Coronary artery (tissue), 2 donors: Measurements from ENCODE around the gene IMPA2.

Source experiments
- DNase-seq: peaks from one replicate; pipeline ENCODE4 v3.0.0-alpha.2; 2017; ENCODE audit warnings: low spot score
- H3K27ac ChIP-seq, 2 donors: fragments of 200-600 bp; sonication (generic); one replicate each; pipeline ENCODE4 v1.5.1; 2016 to 2019
- H3K4me3 ChIP-seq: fragments of 200-600 bp; sonication (generic); 2 replicates; pipeline ENCODE4 v1.5.1; 2016; ENCODE audit warnings: mild to moderate bottlenecking, moderate library complexity
- TF ChIP-seq, protein P1 (sequence below): fragments of 200-600 bp; sonication (generic); IDR thresholded peaks from one replicate; pipeline ENCODE4 v1.5.1; 2019; ENCODE audit warnings: antibody characterized with exemption

Gene IMPA2

DNA sequence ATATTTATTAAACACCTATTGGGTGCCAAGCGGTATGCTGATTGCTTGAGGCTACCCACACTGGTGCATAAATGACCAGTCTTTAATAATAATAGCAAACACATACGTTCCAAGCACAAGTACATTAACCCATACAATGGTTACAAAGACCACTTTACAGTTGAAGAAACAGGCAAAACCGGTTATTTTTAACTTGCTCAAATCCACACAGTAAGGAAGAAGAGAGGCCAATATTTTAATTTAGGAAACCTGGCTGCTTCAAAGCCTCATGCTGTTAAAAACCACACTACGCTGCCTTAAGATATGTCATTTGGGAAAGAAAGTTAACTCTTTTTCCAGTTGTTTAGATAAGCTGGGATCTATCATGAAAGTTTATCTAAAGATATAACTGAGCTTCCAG is 2.4 kb upstream of the IMPA2 start:
- no peak overlapping the region for H3K4me3 ChIP-seq
- H3K27ac ChIP-seq, result no peak overlapping the region
- no peak for DNase-seq
- TF ChIP-seq, protein P1, sequence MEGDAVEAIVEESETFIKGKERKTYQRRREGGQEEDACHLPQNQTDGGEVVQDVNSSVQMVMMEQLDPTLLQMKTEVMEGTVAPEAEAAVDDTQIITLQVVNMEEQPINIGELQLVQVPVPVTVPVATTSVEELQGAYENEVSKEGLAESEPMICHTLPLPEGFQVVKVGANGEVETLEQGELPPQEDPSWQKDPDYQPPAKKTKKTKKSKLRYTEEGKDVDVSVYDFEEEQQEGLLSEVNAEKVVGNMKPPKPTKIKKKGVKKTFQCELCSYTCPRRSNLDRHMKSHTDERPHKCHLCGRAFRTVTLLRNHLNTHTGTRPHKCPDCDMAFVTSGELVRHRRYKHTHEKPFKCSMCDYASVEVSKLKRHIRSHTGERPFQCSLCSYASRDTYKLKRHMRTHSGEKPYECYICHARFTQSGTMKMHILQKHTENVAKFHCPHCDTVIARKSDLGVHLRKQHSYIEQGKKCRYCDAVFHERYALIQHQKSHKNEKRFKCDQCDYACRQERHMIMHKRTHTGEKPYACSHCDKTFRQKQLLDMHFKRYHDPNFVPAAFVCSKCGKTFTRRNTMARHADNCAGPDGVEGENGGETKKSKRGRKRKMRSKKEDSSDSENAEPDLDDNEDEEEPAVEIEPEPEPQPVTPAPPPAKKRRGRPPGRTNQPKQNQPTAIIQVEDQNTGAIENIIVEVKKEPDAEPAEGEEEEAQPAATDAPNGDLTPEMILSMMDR, result no peak

DNA sequence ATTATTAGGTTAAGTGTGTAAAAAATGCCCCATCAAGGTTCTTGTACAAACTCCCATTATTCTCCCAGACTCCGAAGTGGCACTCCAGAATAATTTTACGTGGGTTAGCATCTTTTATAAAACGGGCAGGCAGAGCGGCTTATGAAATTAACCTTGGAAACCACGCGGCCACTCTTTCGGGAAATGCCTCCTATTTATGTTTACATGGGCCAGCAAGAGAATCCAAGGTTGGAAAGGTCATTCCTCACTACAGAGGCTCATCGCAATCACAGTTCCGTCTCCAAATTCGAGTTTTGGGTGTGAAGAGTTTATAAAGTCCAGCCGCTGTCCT is 1.2 kb upstream of the IMPA2 start:
- TF ChIP-seq, protein P1, result no peak
- no peak for DNase-seq
- peak overlapping the region; percentile 89 for H3K4me3 ChIP-seq
- H3K27ac ChIP-seq, result peak overlapping the region; percentile 95 to 97

DNA sequence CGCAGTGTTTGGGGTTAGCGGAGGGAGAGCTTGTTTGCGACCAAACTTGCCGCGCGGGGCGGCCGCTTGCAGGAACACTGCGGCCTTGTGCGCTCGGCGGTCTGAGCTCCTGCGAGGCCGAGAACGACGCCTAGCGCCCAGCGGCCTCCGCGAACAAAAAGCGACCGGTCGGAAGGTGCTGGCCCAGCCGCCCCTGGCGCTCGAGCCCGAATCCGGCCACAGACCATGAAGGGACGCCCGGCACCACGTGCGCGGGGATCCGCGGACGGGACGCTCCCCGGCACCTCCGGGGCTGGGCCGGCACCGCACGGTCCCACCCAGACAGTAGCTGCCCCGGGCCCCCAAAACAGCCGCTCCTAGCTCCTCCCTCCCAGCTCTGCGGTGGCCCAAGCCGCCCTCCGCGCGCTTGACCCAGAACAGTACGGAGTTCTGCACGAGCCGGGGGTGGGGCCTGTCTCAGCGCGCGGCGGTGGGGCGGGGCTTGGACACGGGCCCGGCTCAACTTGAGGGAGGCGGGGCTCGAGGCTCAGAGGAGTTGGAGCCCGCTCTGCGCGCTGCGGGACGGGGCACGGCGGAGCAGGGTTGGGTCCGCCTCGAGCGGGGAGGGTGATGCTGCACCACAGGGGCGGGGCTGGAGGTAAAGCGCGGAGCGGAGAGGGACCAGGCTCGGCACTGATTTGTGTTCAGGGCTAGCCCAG is 664 bp upstream of the IMPA2 start:
- DNase-seq, result peak; percentile 99
- Histone ChIP-seq H3K4me3 (peak overlapping the region; percentile 89), H3K27ac (peak overlapping the region; percentile 95 to 97)
- TF ChIP-seq, protein P1, result no peak

DNA sequence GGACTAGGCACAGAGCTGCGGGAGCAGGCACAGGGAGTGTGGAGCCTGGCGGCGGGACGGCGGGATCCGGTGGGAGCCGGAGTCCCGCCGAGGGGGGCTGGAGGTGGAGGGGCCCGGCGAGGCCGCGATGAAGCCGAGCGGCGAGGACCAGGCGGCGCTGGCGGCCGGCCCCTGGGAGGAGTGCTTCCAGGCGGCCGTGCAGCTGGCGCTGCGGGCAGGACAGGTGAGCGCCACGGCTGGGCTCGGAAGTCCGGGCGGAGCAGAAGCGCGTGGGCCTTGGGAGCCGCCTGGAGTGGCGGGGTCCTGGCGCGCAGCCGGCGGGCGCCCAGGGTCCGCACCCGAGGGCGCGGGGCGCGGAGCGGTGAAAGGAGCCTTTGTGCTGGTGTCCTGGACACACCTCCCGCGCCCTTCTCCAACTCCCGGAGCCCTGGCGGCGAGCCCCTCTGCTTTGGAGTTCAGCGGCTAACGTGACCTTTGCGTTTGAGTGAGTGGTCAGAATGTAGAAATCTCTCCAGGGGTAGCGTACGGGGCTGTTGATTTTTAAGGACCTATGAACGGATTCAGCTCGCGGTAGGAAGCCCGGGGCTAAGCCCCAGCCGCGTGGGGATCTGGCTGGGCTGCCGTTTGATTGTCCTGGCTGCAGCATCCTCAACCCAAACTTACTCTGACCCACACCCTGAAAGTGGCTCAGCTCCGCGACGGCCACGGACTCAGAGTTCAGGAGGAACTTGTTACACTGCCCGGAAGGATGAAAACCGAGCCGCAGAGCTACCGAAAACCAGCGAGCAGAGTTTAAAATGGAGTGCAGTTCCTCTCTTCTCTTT is 448 bp downstream of the IMPA2 start:
- H3K4me3 ChIP-seq, result peak overlapping the region; percentile 89
- TF ChIP-seq, protein P1, result no peak
- DNase-seq, result no peak
- H3K27ac ChIP-seq, result peak overlapping the region; percentile 95 to 97

DNA sequence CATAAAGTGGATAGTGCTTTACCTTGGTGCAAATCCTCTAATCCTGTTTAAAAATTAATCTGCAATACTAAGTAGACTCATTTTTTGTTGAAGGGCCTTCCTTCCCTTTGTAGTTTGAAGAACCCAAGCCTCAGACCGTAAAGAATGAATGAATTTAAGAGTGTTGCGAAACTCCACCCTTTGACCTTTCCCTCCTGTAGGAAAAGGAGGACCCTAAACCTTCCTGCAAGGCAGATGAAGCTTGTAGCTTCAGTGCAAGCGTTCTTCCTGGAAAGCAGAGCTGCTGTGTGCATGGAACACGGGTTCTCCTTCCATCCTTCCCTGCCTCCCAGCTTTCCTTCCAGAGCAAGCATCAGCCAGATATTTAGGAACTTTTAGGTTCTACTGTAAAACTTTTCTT is 1.7 kb downstream of the IMPA2 start:
- no peak for DNase-seq
- Histone ChIP-seq H3K27ac (no peak overlapping the region), H3K4me3 (no peak overlapping the region)
- TF ChIP-seq, protein P1, result no peak

DNA sequence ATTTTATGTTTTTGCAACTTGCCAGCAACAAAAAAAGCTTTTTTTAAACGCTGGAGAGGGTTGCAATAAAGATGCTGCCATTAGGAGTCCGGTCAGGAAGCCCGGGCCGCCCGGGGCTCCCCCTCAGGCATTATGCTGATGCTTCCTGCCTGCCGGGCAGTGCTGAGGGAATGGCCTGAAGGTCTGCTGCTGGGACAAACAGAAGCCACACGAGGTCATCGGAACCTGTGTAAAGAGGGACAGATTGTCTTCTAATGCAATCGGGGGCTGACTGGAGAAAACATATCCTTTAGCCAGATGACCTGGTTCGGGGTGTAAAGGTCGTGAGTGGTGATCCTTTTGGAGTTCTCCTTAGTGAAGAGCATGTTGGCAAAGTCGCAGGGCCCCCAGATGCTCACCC is 2.3 kb downstream of the IMPA2 start:
- TF ChIP-seq, protein P1, result no peak
- H3K27ac ChIP-seq, result no peak overlapping the region
- H3K4me3 ChIP-seq, result no peak overlapping the region

DNA sequence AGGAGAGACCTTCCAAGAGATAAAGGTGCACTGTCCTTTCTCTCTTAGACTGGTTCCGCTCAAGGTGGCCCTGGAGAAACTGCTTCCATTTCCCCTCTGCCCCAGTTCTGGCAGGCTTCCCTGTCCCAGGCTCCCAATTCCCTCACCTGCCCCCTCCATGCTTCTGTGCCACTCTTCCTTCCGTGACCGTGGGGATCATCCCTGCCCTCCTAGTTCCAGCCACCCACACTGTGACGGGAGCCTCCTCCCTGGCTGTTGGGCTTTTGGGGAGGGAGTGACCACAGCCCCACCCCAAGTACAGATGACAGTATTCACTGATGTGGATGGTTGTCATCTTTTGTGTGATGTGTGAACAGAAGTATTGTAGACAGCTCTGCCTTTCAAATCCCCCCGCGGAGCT is 2.8 kb downstream of the IMPA2 start:
- Histone ChIP-seq H3K4me3 (no peak overlapping the region), H3K27ac (no peak overlapping the region)
- DNase-seq, result no peak
- TF ChIP-seq, protein P1, result no peak

More for the DNA sequence above, 2.3 kb downstream of the IMPA2 start:
- no peak for DNase-seq
